Skin epidermis (tissue), 12 donors: ENCODE data around the gene ZNF638.

Experiments used
- H3K27ac ChIP-seq, 21 experiments: fragments of 200-600 bp; sonication (generic) in 11 of 21; one replicate each; pipeline ENCODE4 v1.5.0; 2020; ENCODE audit warnings: mild to moderate bottlenecking in 3 of 21, inconsistent platforms in 2 of 21, moderate library complexity in 2 of 21
- H3K4me3 ChIP-seq, 7 experiments: fragments of 200-600 bp; sonication (generic) in 2 of 7; one replicate each; pipeline ENCODE4 v1.5.0; 2020; ENCODE audit warnings: inconsistent platforms in 2 of 7, mild to moderate bottlenecking in 2 of 7, moderate library complexity in 1 of 7

ZNF638 gene

GRCh38 chr2:71330585-71331330 is 824 bp upstream of the ZNF638 start:
- peak overlapping the region in 6 of 7 experiments; percentile 86 to 98 (median 96) for H3K4me3 ChIP-seq
- peak overlapping the region in 4 of 21 experiments; percentile 62 to 94 (median 78) for H3K27ac ChIP-seq

- Histone ChIP-seq H3K27ac (peak overlapping the region in 9 of 21 experiments; percentile 62 to 98 (median 94)), H3K4me3 (peak overlapping the region; percentile 86 to 98 (median 96))
These were observed 326 bp upstream of the ZNF638 start for GRCh38 chr2:71331331-71331580.

GRCh38 chr2:71332435-71332796 is 834 bp downstream of the ZNF638 start:
- Histone ChIP-seq H3K4me3 (peak overlapping the region; percentile 86 to 98 (median 96)), H3K27ac (peak overlapping the region in 20 of 21 experiments; percentile 89 to 99 (median 96))

- H3K4me3 ChIP-seq = peak overlapping the region in 3 of 7 experiments; percentile 86 to 96 (median 95)
These were observed 2.0 kb downstream of the ZNF638 start for GRCh38 chr2:71333619-71334018.

GRCh38 chr2:71336384-71336783 is 4.8 kb downstream of the ZNF638 start:
- no peak overlapping the region for H3K4me3 ChIP-seq
- H3K27ac ChIP-seq = peak overlapping the region in 2 of 21 experiments; percentile 12 to 28

More at GRCh38 chr2:71333619-71334018, 2.0 kb downstream of the ZNF638 start:
- H3K27ac ChIP-seq = no peak overlapping the region

- Histone ChIP-seq H3K4me3 (no peak overlapping the region), H3K27ac (peak overlapping the region in 2 of 21 experiments; percentile 26 to 28)
These were observed 5.2 kb downstream of the ZNF638 start for GRCh38 chr2:71336802-71337201.

- H3K4me3 ChIP-seq = no peak overlapping the region
- H3K27ac ChIP-seq = no peak overlapping the region
These were observed 6.2 kb downstream of the ZNF638 start for GRCh38 chr2:71337776-71338175.

GRCh38 chr2:71339685-71340084 is 8.1 kb downstream of the ZNF638 start:
- Histone ChIP-seq H3K27ac (no peak overlapping the region), H3K4me3 (no peak overlapping the region)

- Histone ChIP-seq H3K27ac (no peak overlapping the region), H3K4me3 (no peak overlapping the region)
These were observed 8.6 kb downstream of the ZNF638 start for GRCh38 chr2:71340176-71340575.

GRCh38 chr2:71341645-71342044 is 10.1 kb downstream of the ZNF638 start:
- Histone ChIP-seq H3K27ac (no peak overlapping the region), H3K4me3 (no peak overlapping the region)

- Histone ChIP-seq H3K4me3 (no peak overlapping the region), H3K27ac (no peak overlapping the region)
These were observed 14.5 kb downstream of the ZNF638 start for GRCh38 chr2:71346065-71346464.

- no peak overlapping the region for H3K4me3 ChIP-seq
- no peak overlapping the region for H3K27ac ChIP-seq
These were observed 15.9 kb downstream of the ZNF638 start for GRCh38 chr2:71347517-71347916.

GRCh38 chr2:71348302-71348701 is 16.7 kb downstream of the ZNF638 start:
- H3K4me3 ChIP-seq = no peak overlapping the region
- no peak overlapping the region for H3K27ac ChIP-seq

- Histone ChIP-seq H3K27ac (no peak overlapping the region), H3K4me3 (no peak overlapping the region)
These were observed 21.7 kb downstream of the ZNF638 start for GRCh38 chr2:71353248-71353647.

- H3K4me3 ChIP-seq = no peak overlapping the region
- H3K27ac ChIP-seq = no peak overlapping the region
These were observed 27.5 kb downstream of the ZNF638 start for GRCh38 chr2:71358931-71359671.

GRCh38 chr2:71360434-71360975 is 28.9 kb downstream of the ZNF638 start:
- Histone ChIP-seq H3K27ac (no peak overlapping the region), H3K4me3 (no peak overlapping the region)

GRCh38 chr2:71361631-71362030 is 30.0 kb downstream of the ZNF638 start:
- Histone ChIP-seq H3K4me3 (no peak overlapping the region), H3K27ac (no peak overlapping the region)

GRCh38 chr2:71362447-71362846 is 30.9 kb downstream of the ZNF638 start:
- Histone ChIP-seq H3K4me3 (no peak overlapping the region), H3K27ac (no peak overlapping the region)

GRCh38 chr2:71370015-71370414 is 38.4 kb downstream of the ZNF638 start:
- Histone ChIP-seq H3K4me3 (no peak overlapping the region), H3K27ac (no peak overlapping the region)

GRCh38 chr2:71372042-71372441 is 40.5 kb downstream of the ZNF638 start:
- Histone ChIP-seq H3K27ac (no peak overlapping the region), H3K4me3 (no peak overlapping the region)

GRCh38 chr2:71379086-71379485 is 47.5 kb downstream of the ZNF638 start:
- peak overlapping the region in 1 of 21 experiments; percentile 7 for H3K27ac ChIP-seq

More at GRCh38 chr2:71379086-71379485, 47.5 kb downstream of the ZNF638 start:
- no peak overlapping the region for H3K4me3 ChIP-seq
